GM12878 (cell line): ENCODE results near the gene COX10. TPM values are rescaled to one million over a fixed set of nuclear protein-coding genes. Genes with fewer than 3 reads are reported as not detected.

Experiments
- BHLHE40 ChIP-seq, 2 experiments: fragments of 450-650 bp in 1 of 2; IDR thresholded peaks; 2 replicates each; pipeline ENCODE4 v1.6.1; 2011 to 2017; ENCODE audit warnings: low read depth in 2 of 2, borderline replicate concordance in 1 of 2, improper control_type of control experiment in 1 of 2, low read length in 1 of 2, mild to moderate bottlenecking in 1 of 2
- BRCA1 ChIP-seq: IDR thresholded peaks from 2 replicates; pipeline ENCODE4 v1.6.1; 2011; ENCODE audit warnings: low read depth, low read length, improper control_type of control experiment
- KLF5 ChIP-seq: fragments of 450-650 bp; IDR thresholded peaks from 2 replicates; pipeline ENCODE4 v1.6.1; 2014; ENCODE audit warnings: mild to moderate bottlenecking; ENCODE audit not compliant: partially characterized antibody
- MXI1 ChIP-seq: fragments of 150-350 bp; IDR thresholded peaks from 2 replicates; pipeline ENCODE4 v1.6.1; 2011; ENCODE audit warnings: low read depth, mild to moderate bottlenecking, inconsistent platforms, low read length, improper control_type of control experiment
- NBN ChIP-seq: fragments of 450-650 bp; IDR thresholded peaks from 2 replicates; pipeline ENCODE4 v1.6.1; 2016
- NFYA ChIP-seq: IDR thresholded peaks from 2 replicates; pipeline ENCODE4 v1.6.1; 2011; ENCODE audit warnings: low read depth, mild to moderate bottlenecking, low read length, improper control_type of control experiment, borderline replicate concordance
- POLR2A ChIP-seq: IDR thresholded peaks from 2 replicates; pipeline ENCODE4 v1.6.1; 2011; ENCODE audit warnings: low read depth, mild to moderate bottlenecking, low read length
- RAD51 ChIP-seq: fragments of 450-650 bp; IDR thresholded peaks from 2 replicates; pipeline ENCODE4 v1.6.1; 2016; ENCODE audit warnings: moderate library complexity, mild to moderate bottlenecking, inconsistent platforms
- SIX5 ChIP-seq: IDR thresholded peaks from 2 replicates; pipeline ENCODE4 v1.6.1; 2011; ENCODE audit warnings: mild to moderate bottlenecking, low read depth, low read length, moderate library complexity; ENCODE audit not compliant: severe bottlenecking
- SMAD5 ChIP-seq: IDR thresholded peaks from 2 replicates; pipeline ENCODE4 v1.6.1; 2016; ENCODE audit warnings: antibody characterized with exemption, low read depth
- TARDBP ChIP-seq: IDR thresholded peaks from 2 replicates; pipeline ENCODE4 v1.6.1; 2016; ENCODE audit warnings: borderline replicate concordance
- polyA plus RNA-seq, 11 experiments: library from polyadenylated mRNA; depleted of rRNA in 4 of 11; unstranded in 6 of 11; stranded (reverse) in 5 of 11; fragments of >200 nt; fragmentation: Nextera tagmentation in 4 of 11; fragmentation: Illumina TruSeq in 1 of 11; extraction: Ambion mirVana in 4 of 11; extraction: Trizol in 1 of 11; gene quantifications; 1 replicate in 1 of 11; 2 replicates in 10 of 11; pipeline versions ENCODE4 v1.2.1 to v1.2.3, GENCODE V29; 2011 to 2016; ENCODE audit warnings: inconsistent platforms in 2 of 11, missing spikeins in 2 of 11, low read depth in 1 of 11
- total RNA-seq, 4 experiments: library from RNA; depleted of rRNA in 3 of 4; stranded (reverse); fragments of >200 nt in 3 of 4; fragmentation: Illumina TruSeq in 1 of 4; extraction: Trizol in 1 of 4; gene quantifications; 2 replicates each; pipeline versions ENCODE4 v1.2.1 to v1.2.3, GENCODE V29; 2013 to 2021
- TF ChIP-seq, protein P1 (sequence below): fragments of 450-650 bp; IDR thresholded peaks from 2 replicates; pipeline ENCODE4 v1.6.1; 2014; ENCODE audit warnings: mild to moderate bottlenecking
- TF ChIP-seq, protein P2 (sequence below): fragments of 450-650 bp; IDR thresholded peaks from 2 replicates; pipeline ENCODE4 v1.6.1; 2017; ENCODE audit warnings: mild to moderate bottlenecking, moderate library complexity

Gene COX10
- total and polyA plus RNA-seq, 10 of the 15 experiments (the other 5 are each of a cell fraction or from before 2014, with no cell fraction given): 9.6 to 29.4 (median 21.3) TPM

DNA sequence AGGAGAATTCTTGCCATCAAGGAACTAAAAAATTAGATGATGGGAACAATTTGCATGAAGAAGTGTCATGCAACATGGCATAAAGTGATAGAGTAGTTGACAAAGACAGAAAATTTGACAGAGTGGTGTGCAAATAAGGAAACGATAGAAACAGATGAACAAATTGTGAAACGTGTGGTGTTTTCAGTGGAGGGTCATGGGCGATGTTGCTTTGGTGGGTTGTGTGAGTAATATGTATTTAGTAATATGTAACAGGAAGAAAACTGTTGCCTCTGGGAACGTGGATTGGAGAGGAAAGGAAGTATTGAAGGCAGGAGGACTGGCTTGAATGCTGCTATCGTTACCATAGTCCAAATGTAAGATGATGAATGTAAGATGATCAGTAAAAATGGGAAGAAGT is 3.6 kb downstream of the COX10 start (continued):
- TF ChIP-seq, protein P1, sequence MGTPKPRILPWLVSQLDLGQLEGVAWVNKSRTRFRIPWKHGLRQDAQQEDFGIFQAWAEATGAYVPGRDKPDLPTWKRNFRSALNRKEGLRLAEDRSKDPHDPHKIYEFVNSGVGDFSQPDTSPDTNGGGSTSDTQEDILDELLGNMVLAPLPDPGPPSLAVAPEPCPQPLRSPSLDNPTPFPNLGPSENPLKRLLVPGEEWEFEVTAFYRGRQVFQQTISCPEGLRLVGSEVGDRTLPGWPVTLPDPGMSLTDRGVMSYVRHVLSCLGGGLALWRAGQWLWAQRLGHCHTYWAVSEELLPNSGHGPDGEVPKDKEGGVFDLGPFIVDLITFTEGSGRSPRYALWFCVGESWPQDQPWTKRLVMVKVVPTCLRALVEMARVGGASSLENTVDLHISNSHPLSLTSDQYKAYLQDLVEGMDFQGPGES: no peak
- no peak for TF ChIP-seq BHLHE40 (IDR thresholded peaks at IDR 0.05; ENCODE audit: borderline replicate concordance in 1 of 2, low read depth in 2 of 2, low read length in 1 of 2)
- no peak for TF ChIP-seq POLR2A
- TF ChIP-seq, protein P2, sequence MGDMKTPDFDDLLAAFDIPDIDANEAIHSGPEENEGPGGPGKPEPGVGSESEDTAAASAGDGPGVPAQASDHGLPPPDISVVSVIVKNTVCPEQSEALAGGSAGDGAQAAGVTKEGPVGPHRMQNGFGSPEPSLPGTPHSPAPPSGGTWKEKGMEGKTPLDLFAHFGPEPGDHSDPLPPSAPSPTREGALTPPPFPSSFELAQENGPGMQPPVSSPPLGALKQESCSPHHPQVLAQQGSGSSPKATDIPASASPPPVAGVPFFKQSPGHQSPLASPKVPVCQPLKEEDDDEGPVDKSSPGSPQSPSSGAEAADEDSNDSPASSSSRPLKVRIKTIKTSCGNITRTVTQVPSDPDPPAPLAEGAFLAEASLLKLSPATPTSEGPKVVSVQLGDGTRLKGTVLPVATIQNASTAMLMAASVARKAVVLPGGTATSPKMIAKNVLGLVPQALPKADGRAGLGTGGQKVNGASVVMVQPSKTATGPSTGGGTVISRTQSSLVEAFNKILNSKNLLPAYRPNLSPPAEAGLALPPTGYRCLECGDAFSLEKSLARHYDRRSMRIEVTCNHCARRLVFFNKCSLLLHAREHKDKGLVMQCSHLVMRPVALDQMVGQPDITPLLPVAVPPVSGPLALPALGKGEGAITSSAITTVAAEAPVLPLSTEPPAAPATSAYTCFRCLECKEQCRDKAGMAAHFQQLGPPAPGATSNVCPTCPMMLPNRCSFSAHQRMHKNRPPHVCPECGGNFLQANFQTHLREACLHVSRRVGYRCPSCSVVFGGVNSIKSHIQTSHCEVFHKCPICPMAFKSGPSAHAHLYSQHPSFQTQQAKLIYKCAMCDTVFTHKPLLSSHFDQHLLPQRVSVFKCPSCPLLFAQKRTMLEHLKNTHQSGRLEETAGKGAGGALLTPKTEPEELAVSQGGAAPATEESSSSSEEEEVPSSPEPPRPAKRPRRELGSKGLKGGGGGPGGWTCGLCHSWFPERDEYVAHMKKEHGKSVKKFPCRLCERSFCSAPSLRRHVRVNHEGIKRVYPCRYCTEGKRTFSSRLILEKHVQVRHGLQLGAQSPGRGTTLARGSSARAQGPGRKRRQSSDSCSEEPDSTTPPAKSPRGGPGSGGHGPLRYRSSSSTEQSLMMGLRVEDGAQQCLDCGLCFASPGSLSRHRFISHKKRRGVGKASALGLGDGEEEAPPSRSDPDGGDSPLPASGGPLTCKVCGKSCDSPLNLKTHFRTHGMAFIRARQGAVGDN: no peak
- TF ChIP-seq MXI1: no peak
- no peak for TF ChIP-seq NBN
- no peak for TF ChIP-seq NFYA
- no peak for TF ChIP-seq RAD51
- TF ChIP-seq TARDBP: no peak
- TF ChIP-seq BRCA1: no peak
- no peak for TF ChIP-seq KLF5
- TF ChIP-seq SIX5: no peak
- TF ChIP-seq SMAD5: no peak
